KMS-11 (cell line): ENCODE measurements around the gene XRCC4.

Experiments used
- H2AFZ ChIP-seq: fragments of 200-600 bp; sonication (generic); 2 replicates; pipeline ENCODE4 v1.6.1; 2016; ENCODE audit warnings: antibody characterized with exemption, mixed run types, low read depth
- H3K27ac ChIP-seq: fragments of 200-600 bp; sonication (generic); 2 replicates; pipeline ENCODE4 v1.6.1; 2016; ENCODE audit warnings: mild to moderate bottlenecking, mixed run types
- H3K27me3 ChIP-seq: fragments of 200-600 bp; sonication (generic); 2 replicates; pipeline ENCODE4 v1.6.1; 2017; ENCODE audit warnings: mild to moderate bottlenecking, low read depth, mixed run types, moderate library complexity; ENCODE audit not compliant: insufficient read depth
- H3K36me3 ChIP-seq: fragments of 200-600 bp; sonication (generic); 2 replicates; pipeline ENCODE4 v1.6.1; 2017; ENCODE audit warnings: mild to moderate bottlenecking, mixed run types; ENCODE audit not compliant: insufficient read depth
- H3K4me1 ChIP-seq: fragments of 200-600 bp; sonication (generic); 2 replicates; pipeline ENCODE4 v1.6.1; 2016; ENCODE audit warnings: mild to moderate bottlenecking, low read depth, mixed run types; ENCODE audit not compliant: poor library complexity, severe bottlenecking
- H3K4me2 ChIP-seq: fragments of 200-600 bp; sonication (generic); 2 replicates; pipeline ENCODE4 v1.7.0; 2016; ENCODE audit warnings: mild to moderate bottlenecking, mixed run types
- H3K4me3 ChIP-seq: fragments of 200-600 bp; sonication (generic); IDR thresholded peaks from 2 replicates; pipeline ENCODE4 v1.6.1; 2017; ENCODE audit warnings: low read depth, low read length, mixed read lengths; ENCODE audit not compliant: insufficient read depth
- H3K79me2 ChIP-seq: fragments of 200-600 bp; sonication (generic); 2 replicates; pipeline ENCODE4 v1.6.1; 2016; ENCODE audit warnings: low read depth, mixed run types; ENCODE audit not compliant: insufficient read depth
- H3K9ac ChIP-seq: fragments of 200-600 bp; sonication (generic); 2 replicates; pipeline ENCODE4 v1.6.1; 2016; ENCODE audit warnings: mild to moderate bottlenecking, mixed run types
- H4K20me1 ChIP-seq: fragments of 200-600 bp; sonication (generic); 2 replicates; pipeline ENCODE4 v1.6.1; 2016; ENCODE audit warnings: mild to moderate bottlenecking, mixed run types; ENCODE audit not compliant: insufficient read depth
- TF ChIP-seq, protein P1 (sequence below): fragments of 200-600 bp; sonication (generic); conservative IDR thresholded peaks from 2 replicates; pipeline ENCODE4 v1.6.1; 2017; ENCODE audit warnings: low read depth, mild to moderate bottlenecking, antibody characterized with exemption, low read length, moderate library complexity, mixed read lengths

Gene XRCC4

DNA sequence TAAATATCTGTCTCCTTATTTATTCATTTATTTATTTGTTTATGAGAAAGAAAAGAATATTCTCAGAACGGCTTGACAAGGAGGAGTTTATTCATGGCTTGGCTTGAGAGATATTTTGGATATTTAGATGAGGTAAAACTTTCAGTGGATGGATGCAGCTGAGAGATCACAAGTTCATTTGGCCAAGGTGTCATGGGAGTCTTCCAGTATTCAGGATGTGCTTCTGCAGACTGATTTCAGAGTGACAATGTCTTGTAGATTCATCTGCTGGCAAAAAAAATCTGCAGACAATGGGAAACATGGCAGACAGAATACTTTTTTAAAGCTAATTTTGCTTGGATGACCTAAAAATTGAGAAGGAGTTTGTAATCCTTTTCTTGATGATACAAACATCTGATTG is 38.5 kb downstream of the XRCC4 start:
- Histone ChIP-seq H4K20me1 (no peaks in the 10 kb centered on the region), H3K4me1 (no peaks in the 10 kb centered on the region), H3K36me3 (no peaks in the 10 kb centered on the region; the same call in 1 of the 2 replicates), H3K9ac (no peak overlapping the region), H3K27ac (no peak overlapping the region), H3K4me2 (no peak overlapping the region), H3K27me3 (no peaks in the 10 kb centered on the region), H3K4me3 (no peak overlapping the region), H3K79me2 (no peaks in the 10 kb centered on the region), H2AFZ (no peak overlapping the region)
- TF ChIP-seq, protein P1, sequence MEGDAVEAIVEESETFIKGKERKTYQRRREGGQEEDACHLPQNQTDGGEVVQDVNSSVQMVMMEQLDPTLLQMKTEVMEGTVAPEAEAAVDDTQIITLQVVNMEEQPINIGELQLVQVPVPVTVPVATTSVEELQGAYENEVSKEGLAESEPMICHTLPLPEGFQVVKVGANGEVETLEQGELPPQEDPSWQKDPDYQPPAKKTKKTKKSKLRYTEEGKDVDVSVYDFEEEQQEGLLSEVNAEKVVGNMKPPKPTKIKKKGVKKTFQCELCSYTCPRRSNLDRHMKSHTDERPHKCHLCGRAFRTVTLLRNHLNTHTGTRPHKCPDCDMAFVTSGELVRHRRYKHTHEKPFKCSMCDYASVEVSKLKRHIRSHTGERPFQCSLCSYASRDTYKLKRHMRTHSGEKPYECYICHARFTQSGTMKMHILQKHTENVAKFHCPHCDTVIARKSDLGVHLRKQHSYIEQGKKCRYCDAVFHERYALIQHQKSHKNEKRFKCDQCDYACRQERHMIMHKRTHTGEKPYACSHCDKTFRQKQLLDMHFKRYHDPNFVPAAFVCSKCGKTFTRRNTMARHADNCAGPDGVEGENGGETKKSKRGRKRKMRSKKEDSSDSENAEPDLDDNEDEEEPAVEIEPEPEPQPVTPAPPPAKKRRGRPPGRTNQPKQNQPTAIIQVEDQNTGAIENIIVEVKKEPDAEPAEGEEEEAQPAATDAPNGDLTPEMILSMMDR = no peak

DNA sequence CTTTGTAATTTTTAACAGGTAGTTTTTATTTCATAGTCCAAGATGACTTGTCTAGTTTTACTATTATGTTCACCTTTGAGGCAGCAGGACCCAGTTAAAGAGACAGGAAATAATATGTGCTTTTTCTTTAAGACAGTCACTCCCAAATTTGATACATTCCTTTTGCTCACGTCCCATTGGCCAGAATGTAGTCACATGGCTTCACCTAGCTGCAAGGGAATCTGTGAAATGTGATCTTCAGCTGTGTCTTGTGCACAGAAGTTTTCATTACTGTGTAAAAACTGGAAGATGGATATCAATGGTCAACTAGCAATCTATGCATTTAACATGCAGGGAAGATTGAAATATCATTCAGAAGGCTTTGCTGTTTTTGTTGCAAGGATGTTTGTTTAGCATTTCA is 41.1 kb downstream of the XRCC4 start:
- TF ChIP-seq, protein P1 = no peak
- H4K20me1 ChIP-seq = no peaks in the 10 kb centered on the region
- no peak overlapping the region for H3K4me2 ChIP-seq
- no peaks in the 10 kb centered on the region for H3K4me1 ChIP-seq
- no peaks in the 10 kb centered on the region for H3K79me2 ChIP-seq
- H3K27me3 ChIP-seq = no peaks in the 10 kb centered on the region
- no peak overlapping the region for H3K9ac ChIP-seq
- H2AFZ ChIP-seq = no peak overlapping the region
- no peak overlapping the region for H3K4me3 ChIP-seq
- no peaks in the 10 kb centered on the region for H3K36me3 ChIP-seq
- no peak overlapping the region for H3K27ac ChIP-seq

DNA sequence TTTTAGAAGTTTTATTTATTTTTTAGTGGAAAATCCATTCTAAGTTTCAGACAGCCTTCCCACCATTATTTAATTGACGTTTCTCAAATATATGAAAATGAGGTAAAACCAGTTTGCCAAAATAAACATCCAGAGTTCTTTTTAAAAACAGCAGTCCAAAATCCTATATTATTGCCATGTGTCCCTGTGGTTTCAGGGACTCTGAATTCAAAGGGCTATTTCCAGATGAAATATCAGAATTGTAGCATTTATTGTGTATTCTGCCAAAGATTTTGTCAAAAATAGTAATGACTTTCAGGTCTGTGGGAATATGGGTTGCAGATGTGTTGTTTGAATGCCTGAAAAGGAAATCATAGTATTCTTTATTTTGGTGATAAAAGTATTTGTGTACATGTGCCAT is 41.6 kb downstream of the XRCC4 start:
- no peak overlapping the region for H3K9ac ChIP-seq
- no peaks in the 10 kb centered on the region for H4K20me1 ChIP-seq
- H3K4me3 ChIP-seq = no peak overlapping the region
- no peak overlapping the region for H3K27ac ChIP-seq
- H3K4me1 ChIP-seq = no peaks in the 10 kb centered on the region
- H3K36me3 ChIP-seq = no peaks in the 10 kb centered on the region
- no peaks in the 10 kb centered on the region for H3K79me2 ChIP-seq
- H3K27me3 ChIP-seq = no peaks in the 10 kb centered on the region
- H3K4me2 ChIP-seq = no peak overlapping the region
- no peak overlapping the region for H2AFZ ChIP-seq
- TF ChIP-seq, protein P1 = no peak

DNA sequence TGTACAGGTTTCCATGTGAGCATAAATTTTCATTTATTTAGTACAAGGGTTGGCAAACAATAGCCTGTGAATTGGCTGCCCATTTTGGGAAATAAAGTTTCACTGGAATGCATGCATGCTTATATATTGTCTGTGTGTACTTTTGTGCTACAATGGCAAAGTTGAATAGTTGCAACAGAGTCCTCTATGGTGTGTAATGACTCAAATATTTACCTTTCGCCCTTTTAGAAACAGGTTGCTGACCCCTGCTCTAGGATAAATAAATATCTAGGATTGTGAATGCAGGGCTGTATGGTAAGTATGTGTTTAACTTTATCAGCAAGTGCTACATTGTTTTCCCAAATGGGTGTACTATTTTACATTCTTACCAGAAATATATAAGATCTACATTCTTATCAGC is 47.2 kb downstream of the XRCC4 start:
- Histone ChIP-seq H3K27ac (no peak overlapping the region), H4K20me1 (no peaks in the 10 kb centered on the region), H2AFZ (no peak overlapping the region), H3K4me3 (no peak overlapping the region), H3K27me3 (no peaks in the 10 kb centered on the region), H3K79me2 (no peaks in the 10 kb centered on the region), H3K4me1 (no peaks in the 10 kb centered on the region), H3K4me2 (no peak overlapping the region), H3K36me3 (no peaks in the 10 kb centered on the region), H3K9ac (no peak overlapping the region)
- TF ChIP-seq, protein P1 = no peak
